ENCODE results near the gene NFAT5.
"Not testable (repeated sequence)": the region's sequence is repeated elsewhere in the genome, so short reads cannot be mapped to it uniquely, and the experiment has no call there.

NFAT5 gene

DNA sequence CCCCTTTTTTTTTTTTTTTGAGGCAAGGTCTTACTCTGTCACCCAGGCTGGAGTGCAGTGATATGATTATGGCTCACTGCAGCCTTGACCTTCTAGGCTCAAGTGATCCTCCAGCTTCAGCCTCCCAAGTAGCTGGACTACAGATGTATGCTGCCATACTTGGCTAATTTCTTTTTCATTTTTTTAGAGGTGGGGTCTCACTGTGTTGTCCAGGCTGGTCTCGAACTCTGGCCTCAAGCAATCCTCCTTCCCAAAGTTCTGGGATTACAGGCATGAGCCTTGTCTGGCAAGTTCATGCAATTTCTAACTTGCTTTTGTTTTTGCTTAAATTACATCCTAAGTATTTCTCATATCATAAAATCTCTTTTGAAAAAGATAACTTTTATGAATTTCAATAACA is 33.8 kb upstream of the NFAT5 start:
- Histone ChIP-seq H3K4me1 (ENCODE audit: control insufficient read depth in 5 of 5, insufficient read depth in 5 of 5, low read length in 5 of 5) (peaks cover 0 to 8% (median 5%) of the 10 kb centered on the region in 5 donors), H3K4me3 (ENCODE audit: low read depth in 1 of 5, low read length in 5 of 5) (no peak overlapping the region), H3K27ac (ENCODE audit: low read depth, low read length) (no peak overlapping the region), H3K27me3 (ENCODE audit: control insufficient read depth in 5 of 5, insufficient read depth in 4 of 5, low read length in 5 of 5) (peaks cover 0 to 7% (median 5%) of the 10 kb centered on the region in 5 donors), H3K9me3 (ENCODE audit: control insufficient read depth in 5 of 5, low read length in 5 of 5) (no peaks in the 10 kb centered on the region), H3K9ac (ENCODE audit: low read length in 5 of 5) (no peak overlapping the region), H3K36me3 (ENCODE audit: control insufficient read depth in 5 of 5, insufficient read depth in 5 of 5, low read length in 5 of 5) (no peaks in the 10 kb centered on the region)

DNA sequence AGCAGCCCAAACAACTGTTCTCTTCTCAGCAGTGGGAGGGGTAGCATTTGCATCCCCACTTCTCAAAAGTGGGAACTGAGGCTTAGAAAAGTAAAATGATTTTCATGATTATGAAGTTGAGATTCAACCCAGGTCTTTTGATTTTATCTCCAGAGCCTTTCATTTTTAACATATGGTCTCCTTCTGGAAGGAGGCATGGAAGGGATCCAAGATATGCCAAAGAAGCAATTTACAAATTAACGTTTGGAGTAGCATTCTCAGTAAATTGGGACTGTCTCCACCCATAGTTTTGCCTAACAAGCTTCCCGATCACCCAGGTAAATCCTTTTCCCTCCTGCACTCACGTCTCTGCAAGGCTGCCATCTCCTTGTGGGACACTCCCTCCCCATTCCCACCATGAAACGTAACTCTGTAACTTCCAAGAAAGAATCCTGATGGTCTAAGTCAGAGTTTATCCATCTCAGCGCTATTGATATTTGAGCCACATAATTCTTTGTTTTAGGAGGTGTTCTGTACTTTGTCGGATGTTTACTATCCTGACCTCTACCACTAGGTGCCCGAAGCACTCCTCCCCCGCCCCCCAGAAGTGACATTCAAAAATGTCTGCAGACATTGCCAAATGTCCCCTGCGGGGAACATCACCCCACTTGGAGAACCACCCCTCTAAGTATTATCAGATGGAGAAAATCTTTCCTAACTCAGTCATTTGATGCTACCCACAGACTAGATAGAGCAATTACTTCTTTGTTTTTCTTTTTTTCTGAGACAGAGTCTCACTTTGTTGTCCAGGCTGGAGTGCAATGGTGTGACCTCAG is 32.9 kb upstream of the NFAT5 start:
- Histone ChIP-seq H3K27ac (ENCODE audit: low read depth, low read length) (no peak overlapping the region), H3K9me3 (ENCODE audit: control insufficient read depth in 5 of 5, low read length in 5 of 5) (no peaks in the 10 kb centered on the region), H3K4me1 (ENCODE audit: control insufficient read depth in 5 of 5, insufficient read depth in 5 of 5, low read length in 5 of 5) (peaks cover 0 to 8% (median 5%) of the 10 kb centered on the region in 5 donors), H3K36me3 (ENCODE audit: control insufficient read depth in 5 of 5, insufficient read depth in 5 of 5, low read length in 5 of 5) (no peaks in the 10 kb centered on the region), H3K27me3 (ENCODE audit: control insufficient read depth in 5 of 5, insufficient read depth in 4 of 5, low read length in 5 of 5) (peaks cover 0 to 7% (median 5%) of the 10 kb centered on the region in 5 donors), H3K9ac (ENCODE audit: low read length in 5 of 5) (no peak overlapping the region), H3K4me3 (ENCODE audit: low read depth in 1 of 5, low read length in 5 of 5) (no peak overlapping the region)

GRCh38 chr16:69534720-69535119 is 31.0 kb upstream of the NFAT5 start:
- H3K27ac ChIP-seq (ENCODE audit: low read depth, low read length) = no peak overlapping the region
- no peak overlapping the region for H3K4me3 ChIP-seq (ENCODE audit: low read depth in 1 of 5, low read length in 5 of 5)
- H3K9ac ChIP-seq (ENCODE audit: low read length in 5 of 5) = no peak overlapping the region
- H3K36me3 ChIP-seq (ENCODE audit: control insufficient read depth in 5 of 5, insufficient read depth in 5 of 5, low read length in 5 of 5) = no peaks in the 10 kb centered on the region
- H3K4me1 ChIP-seq (ENCODE audit: control insufficient read depth in 5 of 5, insufficient read depth in 5 of 5, low read length in 5 of 5) = peaks cover 4 to 12% (median 7%) of the 10 kb centered on the region in 5 donors
- H3K9me3 ChIP-seq (ENCODE audit: control insufficient read depth in 5 of 5, low read length in 5 of 5) = no peaks in the 10 kb centered on the region
- peaks cover 0 to 7% (median 5%) of the 10 kb centered on the region in 5 donors for H3K27me3 ChIP-seq (ENCODE audit: control insufficient read depth in 5 of 5, insufficient read depth in 4 of 5, low read length in 5 of 5)

DNA sequence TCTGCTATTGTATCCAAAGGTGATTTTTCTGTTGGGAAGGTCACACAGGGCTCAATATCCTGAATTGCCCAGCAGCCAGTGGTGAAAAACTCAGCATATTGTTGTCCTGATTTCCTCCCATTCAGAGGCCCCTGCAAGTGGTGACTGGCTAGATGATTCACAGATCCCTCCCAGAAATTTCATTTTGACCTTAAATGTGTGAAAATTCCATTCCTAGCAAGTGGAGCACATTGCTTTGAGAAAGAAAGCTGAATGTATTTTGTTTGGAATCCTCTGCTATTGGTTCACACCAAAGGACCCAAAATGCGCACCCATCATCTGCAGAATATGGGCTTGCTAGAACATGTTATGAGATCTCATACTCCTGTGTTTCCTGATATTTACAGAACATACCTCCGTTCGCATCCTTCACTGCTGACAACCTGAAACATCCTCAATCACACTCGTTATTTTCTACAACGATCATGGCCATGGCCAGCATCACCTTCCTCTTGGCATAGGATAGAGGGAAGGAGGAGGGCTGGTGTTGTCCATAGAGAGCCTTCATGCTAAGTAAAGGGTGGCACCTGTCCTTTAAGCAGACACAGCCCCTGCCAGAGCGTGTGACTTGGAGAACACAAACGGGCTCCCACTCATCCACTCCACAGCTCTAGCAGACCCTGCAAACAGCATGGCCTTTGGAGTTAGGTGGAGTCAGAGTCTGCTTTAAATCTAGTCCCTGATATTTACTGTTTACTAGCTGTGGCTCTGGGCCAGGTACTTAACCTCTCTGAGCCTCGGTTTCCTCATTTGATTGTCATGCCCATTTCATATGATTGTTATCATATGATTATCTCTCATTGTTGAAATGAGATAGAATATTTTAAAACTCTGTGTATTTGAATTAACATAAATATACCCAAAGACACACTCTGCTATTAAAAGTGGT is 30.4 kb upstream of the NFAT5 start:
- Histone ChIP-seq H3K4me3 (ENCODE audit: low read depth in 1 of 5, low read length in 5 of 5) (no peak overlapping the region), H3K4me1 (ENCODE audit: control insufficient read depth in 5 of 5, insufficient read depth in 5 of 5, low read length in 5 of 5) (peaks cover 2 to 13% (median 10%) of the 10 kb centered on the region in 5 donors), H3K36me3 (ENCODE audit: control insufficient read depth in 5 of 5, insufficient read depth in 5 of 5, low read length in 5 of 5) (no peaks in the 10 kb centered on the region), H3K27me3 (ENCODE audit: control insufficient read depth in 5 of 5, insufficient read depth in 4 of 5, low read length in 5 of 5) (peaks cover 0 to 7% (median 5%) of the 10 kb centered on the region in 5 donors), H3K27ac (ENCODE audit: low read depth, low read length) (no peak overlapping the region), H3K9ac (ENCODE audit: low read length in 5 of 5) (no peak overlapping the region), H3K9me3 (ENCODE audit: control insufficient read depth in 5 of 5, low read length in 5 of 5) (no peaks in the 10 kb centered on the region)

DNA sequence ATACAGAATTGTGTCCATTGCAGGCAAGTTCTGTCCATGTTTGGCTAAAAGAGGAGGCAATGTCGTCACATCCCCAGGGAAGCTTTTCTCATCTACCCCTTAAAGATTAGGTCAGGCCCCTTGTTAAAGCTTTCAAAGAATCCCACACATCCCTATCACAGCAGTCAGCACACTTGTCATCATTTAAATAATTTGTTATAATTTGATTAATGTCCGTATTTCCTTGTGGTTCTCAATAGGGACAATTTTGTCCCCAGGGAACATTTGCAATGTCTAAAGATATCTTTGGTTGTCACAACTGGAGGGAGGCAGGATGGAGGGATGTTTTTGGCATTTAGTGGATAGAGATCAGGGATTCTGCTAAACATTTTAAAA is 28.1 kb upstream of the NFAT5 start:
- Histone ChIP-seq H3K9ac (ENCODE audit: low read length in 5 of 5) (no peak overlapping the region), H3K27me3 (ENCODE audit: control insufficient read depth in 5 of 5, insufficient read depth in 4 of 5, low read length in 5 of 5) (peaks cover 0 to 6% (median 3%) of the 10 kb centered on the region in 5 donors), H3K4me3 (ENCODE audit: low read depth in 1 of 5, low read length in 5 of 5) (no peak overlapping the region), H3K9me3 (ENCODE audit: control insufficient read depth in 5 of 5, low read length in 5 of 5) (no peaks in the 10 kb centered on the region), H3K27ac (ENCODE audit: low read depth, low read length) (no peak overlapping the region), H3K36me3 (ENCODE audit: control insufficient read depth in 5 of 5, insufficient read depth in 5 of 5, low read length in 5 of 5) (no peaks in the 10 kb centered on the region), H3K4me1 (ENCODE audit: control insufficient read depth in 5 of 5, insufficient read depth in 5 of 5, low read length in 5 of 5) (peaks cover 0 to 11% (median 6%) of the 10 kb centered on the region in 5 donors)

DNA sequence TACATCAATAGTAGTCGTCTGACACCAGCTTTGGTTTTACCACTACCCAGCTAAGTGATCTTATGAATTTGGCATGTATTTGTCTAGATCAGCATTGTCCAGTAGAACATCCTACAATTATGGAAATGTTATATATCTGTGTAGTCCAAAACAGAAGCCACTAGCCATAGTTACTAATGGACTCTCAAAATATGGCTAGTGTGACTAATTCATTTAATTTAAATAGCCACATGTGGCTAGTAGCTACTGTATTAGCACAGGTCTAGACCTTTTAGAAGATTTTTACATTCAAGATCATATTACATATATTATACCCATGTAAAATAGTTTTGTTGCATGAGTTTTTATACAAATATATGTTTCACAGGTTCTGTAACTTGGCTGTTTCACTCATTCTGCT is 27.0 kb upstream of the NFAT5 start:
- no peaks in the 10 kb centered on the region for H3K36me3 ChIP-seq (ENCODE audit: control insufficient read depth in 5 of 5, insufficient read depth in 5 of 5, low read length in 5 of 5)
- H3K27me3 ChIP-seq (ENCODE audit: control insufficient read depth in 5 of 5, insufficient read depth in 4 of 5, low read length in 5 of 5) = peaks cover 0 to 5% (median 0%) of the 10 kb centered on the region in 5 donors
- H3K27ac ChIP-seq (ENCODE audit: low read depth, low read length) = no peak overlapping the region
- peaks cover 0 to 11% (median 5%) of the 10 kb centered on the region in 5 donors for H3K4me1 ChIP-seq (ENCODE audit: control insufficient read depth in 5 of 5, insufficient read depth in 5 of 5, low read length in 5 of 5)
- H3K9ac ChIP-seq (ENCODE audit: low read length in 5 of 5) = no peak overlapping the region
- H3K4me3 ChIP-seq (ENCODE audit: low read depth in 1 of 5, low read length in 5 of 5) = no peak overlapping the region
- H3K9me3 ChIP-seq (ENCODE audit: control insufficient read depth in 5 of 5, low read length in 5 of 5) = no peaks in the 10 kb centered on the region

- Histone ChIP-seq H3K4me1 (ENCODE audit: control insufficient read depth in 5 of 5, insufficient read depth in 5 of 5, low read length in 5 of 5) (peaks cover 0 to 11% (median 5%) of the 10 kb centered on the region in 5 donors), H3K9me3 (ENCODE audit: control insufficient read depth in 5 of 5, low read length in 5 of 5) (no peaks in the 10 kb centered on the region), H3K9ac (ENCODE audit: low read length in 5 of 5) (no peak overlapping the region), H3K27ac (ENCODE audit: low read depth, low read length) (no peak overlapping the region), H3K36me3 (ENCODE audit: control insufficient read depth in 5 of 5, insufficient read depth in 5 of 5, low read length in 5 of 5) (no peaks in the 10 kb centered on the region), H3K4me3 (ENCODE audit: low read depth in 1 of 5, low read length in 5 of 5) (no peak overlapping the region), H3K27me3 (ENCODE audit: control insufficient read depth in 5 of 5, insufficient read depth in 4 of 5, low read length in 5 of 5) (no peaks in the 10 kb centered on the region)
Observed at GRCh38 chr16:69542974-69543373, 22.8 kb upstream of the NFAT5 start.

DNA sequence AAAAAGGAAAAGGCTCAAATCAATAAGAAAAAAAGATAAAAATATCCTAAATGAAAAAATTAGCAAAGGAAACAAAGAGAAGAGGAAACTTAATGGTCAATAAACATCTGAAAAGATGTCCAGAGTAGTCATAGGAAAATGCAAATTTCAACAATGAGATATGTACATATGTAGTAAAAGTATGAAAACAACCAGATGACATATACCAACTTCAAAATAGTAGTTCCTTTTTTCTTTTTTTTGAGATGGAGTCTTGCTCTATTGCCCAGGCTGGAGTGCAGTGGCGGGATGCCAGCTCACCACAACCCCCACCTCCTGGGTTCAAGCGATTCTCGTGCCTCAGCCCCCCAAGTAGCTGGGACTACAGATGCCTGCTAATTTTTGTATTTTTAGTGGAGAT is 21.7 kb upstream of the NFAT5 start:
- no peaks in the 10 kb centered on the region for H3K36me3 ChIP-seq (ENCODE audit: control insufficient read depth in 5 of 5, insufficient read depth in 5 of 5, low read length in 5 of 5)
- H3K27me3 ChIP-seq (ENCODE audit: control insufficient read depth in 5 of 5, insufficient read depth in 4 of 5, low read length in 5 of 5) = peaks cover 0 to 2% (median 0%) of the 10 kb centered on the region in 5 donors
- no peak overlapping the region for H3K27ac ChIP-seq (ENCODE audit: low read depth, low read length)
- H3K9me3 ChIP-seq (ENCODE audit: control insufficient read depth in 5 of 5, low read length in 5 of 5) = no peaks in the 10 kb centered on the region
- no peak overlapping the region for H3K9ac ChIP-seq (ENCODE audit: low read length in 5 of 5)
- peaks cover 0 to 10% (median 5%) of the 10 kb centered on the region in 5 donors for H3K4me1 ChIP-seq (ENCODE audit: control insufficient read depth in 5 of 5, insufficient read depth in 5 of 5, low read length in 5 of 5)
- H3K4me3 ChIP-seq (ENCODE audit: low read depth in 1 of 5, low read length in 5 of 5) = no peak overlapping the region

GRCh38 chr16:69546663-69547062 is 19.1 kb upstream of the NFAT5 start:
- H3K4me3 ChIP-seq (ENCODE audit: low read depth in 1 of 5, low read length in 5 of 5); H3K9me3 ChIP-seq (ENCODE audit: control insufficient read depth in 5 of 5, low read length in 5 of 5); H3K36me3 ChIP-seq (ENCODE audit: control insufficient read depth in 5 of 5, insufficient read depth in 5 of 5, low read length in 5 of 5); H3K27me3 ChIP-seq (ENCODE audit: control insufficient read depth in 5 of 5, insufficient read depth in 4 of 5, low read length in 5 of 5); H3K9ac ChIP-seq (ENCODE audit: low read length in 5 of 5); H3K4me1 ChIP-seq (ENCODE audit: control insufficient read depth in 5 of 5, insufficient read depth in 5 of 5, low read length in 5 of 5); H3K27ac ChIP-seq (ENCODE audit: low read depth, low read length): not testable (repeated sequence)

GRCh38 chr16:69553332-69553731 is 12.4 kb upstream of the NFAT5 start:
- no peaks in the 10 kb centered on the region for H3K36me3 ChIP-seq (ENCODE audit: control insufficient read depth in 5 of 5, insufficient read depth in 5 of 5, low read length in 5 of 5)
- peaks cover 0 to 3% (median 0%) of the 10 kb centered on the region in 5 donors for H3K9me3 ChIP-seq (ENCODE audit: control insufficient read depth in 5 of 5, low read length in 5 of 5)
- H3K9ac ChIP-seq (ENCODE audit: low read length in 5 of 5) = no peak overlapping the region
- H3K4me1 ChIP-seq (ENCODE audit: control insufficient read depth in 5 of 5, insufficient read depth in 5 of 5, low read length in 5 of 5) = peaks cover 0 to 6% (median 0%) of the 10 kb centered on the region in 5 donors
- H3K27ac ChIP-seq (ENCODE audit: low read depth, low read length) = no peak overlapping the region
- peaks cover 0 to 4% (median 0%) of the 10 kb centered on the region in 5 donors for H3K27me3 ChIP-seq (ENCODE audit: control insufficient read depth in 5 of 5, insufficient read depth in 4 of 5, low read length in 5 of 5)
- H3K4me3 ChIP-seq (ENCODE audit: low read depth in 1 of 5, low read length in 5 of 5) = no peak overlapping the region

Measured in subcutaneous abdominal adipose tissue (tissue), 5 donors.